Suppressor macrophage (primary cell): Measurements from ENCODE around the gene CST9.
A peak's percentile ranks its signal among the peaks of the same experiment; 100 is the strongest.

ENCODE experiments used
- DNase-seq, 4 experiments: peaks; one replicate each; pipeline ENCODE4 v3.0.0-alpha.2; 2020 to 2022
- total RNA-seq, 17 experiments: gene quantifications; one replicate each; lab custom pipeline; 2026; ENCODE audit warnings: mixed read lengths in 6 of 17, inconsistent platforms in 3 of 17; lab: John Stamatoyannopoulos, UW

CST9 gene, protein sequence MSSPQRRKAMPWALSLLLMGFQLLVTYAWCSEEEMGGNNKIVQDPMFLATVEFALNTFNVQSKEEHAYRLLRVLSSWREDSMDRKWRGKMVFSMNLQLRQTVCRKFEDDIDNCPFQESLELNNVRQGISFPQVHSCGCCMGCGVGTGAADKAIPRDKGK
- 0 to 0.55 (median 0) reads per million in 17 experiments for total RNA-seq

DNA sequence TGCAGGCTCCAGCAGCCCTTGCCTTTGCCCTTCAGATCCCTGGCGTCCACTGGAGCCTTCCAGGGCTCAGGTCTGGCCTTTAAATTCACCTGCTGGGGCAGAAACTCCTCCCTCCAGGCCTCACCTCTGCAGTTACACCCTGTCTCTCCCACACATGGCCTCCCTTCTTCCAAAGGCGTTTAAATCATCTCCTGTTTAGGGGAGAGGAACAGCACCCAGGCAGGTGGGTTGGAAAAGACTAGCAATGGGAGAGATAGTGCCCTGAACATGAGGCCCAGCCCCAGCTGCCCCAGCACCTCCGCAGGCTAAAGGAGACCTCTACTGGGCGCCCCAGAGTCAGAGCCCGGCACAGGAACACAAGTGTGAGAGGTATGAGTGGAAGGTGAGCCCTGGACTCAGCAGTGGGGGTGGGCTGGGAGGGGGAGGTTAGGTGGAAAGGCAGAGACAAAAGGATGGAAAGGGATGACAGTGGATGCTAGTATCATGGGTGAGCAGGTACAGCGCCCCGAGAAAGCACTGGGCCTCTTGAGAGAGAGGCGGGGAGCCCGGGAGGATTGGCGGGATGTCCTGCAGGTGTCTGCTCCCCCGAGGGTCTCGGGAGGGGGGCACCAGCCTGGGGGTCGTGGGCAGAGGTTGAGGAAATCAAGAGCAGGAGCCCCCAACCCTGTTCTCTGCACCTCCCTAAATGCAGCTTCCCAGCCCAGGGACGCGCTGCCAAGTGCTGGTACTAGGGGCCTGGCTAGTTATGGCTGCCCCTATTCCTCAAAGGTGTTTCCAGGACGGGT is at the start of gene CST9:
Gene CST9 (minus strand): TSS at position 51 of the 785 bp plus-strand sequence. CDS start 53 bp downstream, outside the sequence.
- no peak for DNase-seq

GRCh38 chr20:23654717-23655116 is 49.0 kb upstream of the CST9 start:
- peak in 3 of 4 experiments; percentile 34 to 48 (median 47) for DNase-seq

DNA sequence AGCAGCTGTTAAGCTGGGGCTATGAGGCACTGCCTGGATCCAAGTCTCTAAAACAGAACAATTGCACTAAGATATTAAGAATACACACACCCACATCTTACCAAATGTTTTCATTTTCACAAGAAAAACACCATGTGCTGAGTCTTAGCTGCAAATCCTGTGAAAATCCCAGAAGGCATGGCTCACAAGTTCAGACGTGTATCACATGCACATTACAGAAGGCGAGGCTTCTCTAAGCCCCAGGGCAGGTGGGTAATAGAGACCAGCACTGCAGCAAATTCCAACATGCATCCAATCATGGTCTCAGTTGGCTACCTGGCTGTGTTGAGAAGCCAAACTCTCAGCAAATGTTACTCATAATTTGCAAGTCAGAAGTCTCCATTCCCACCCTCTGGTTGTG is 48.3 kb upstream of the CST9 start:
- DNase-seq, result no peak

DNA sequence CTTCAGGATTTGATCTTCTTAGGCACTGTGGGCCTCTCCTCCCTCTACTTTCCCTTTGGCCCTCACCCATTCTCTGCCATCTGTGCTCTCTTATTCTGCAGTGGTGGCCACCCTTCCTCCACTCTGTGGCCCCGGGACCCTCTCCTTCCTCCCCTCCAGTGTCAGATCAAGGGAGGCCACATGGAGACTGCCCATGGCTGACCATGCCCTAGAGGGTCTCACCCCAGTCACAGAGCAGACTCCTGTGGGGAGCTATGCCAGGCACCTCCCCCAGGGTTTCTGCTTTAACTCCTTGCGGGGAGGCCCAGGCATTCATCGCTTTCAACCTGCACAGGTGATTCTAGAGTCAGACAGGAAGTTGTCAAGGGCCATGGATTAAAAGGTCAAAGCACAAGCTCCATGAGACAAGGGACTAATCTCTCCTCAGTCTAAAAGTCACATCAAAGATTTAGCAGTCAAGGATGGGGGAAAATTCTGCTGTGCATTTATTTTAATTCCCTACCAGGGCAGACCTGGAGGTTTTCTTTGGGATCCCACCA is 47.8 kb upstream of the CST9 start:
- DNase-seq, result no peak

- DNase-seq, result no peak
Observed at GRCh38 chr20:23652926-23653325, 47.2 kb upstream of the CST9 start.

GRCh38 chr20:23652371-23652770 is 46.7 kb upstream of the CST9 start:
- DNase-seq, result no peak

DNA sequence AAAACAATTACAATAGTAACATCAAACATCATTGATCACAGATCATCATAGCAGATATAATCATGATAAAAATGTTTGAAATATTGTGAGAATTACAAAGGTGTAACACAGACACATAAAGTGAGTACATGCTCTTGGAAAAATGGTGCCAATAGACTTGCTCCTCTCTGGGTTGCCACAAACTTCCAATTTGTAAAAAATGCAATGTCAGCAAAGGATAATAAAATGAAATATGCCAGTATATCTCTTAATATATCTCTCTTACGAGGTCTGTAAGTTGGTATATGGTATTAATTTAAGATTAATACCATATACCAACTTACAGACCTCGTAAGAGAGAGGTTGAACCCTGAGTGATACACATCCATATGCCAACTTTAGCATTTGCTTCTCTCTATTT is 45.4 kb upstream of the CST9 start:
- no peak for DNase-seq

GRCh38 chr20:23649830-23650417 is 44.2 kb upstream of the CST9 start:
- no peak for DNase-seq

- no peak for DNase-seq
Observed at GRCh38 chr20:23649242-23649641, 43.5 kb upstream of the CST9 start.

- peak in 1 of 4 experiments; percentile 15 for DNase-seq
Observed at GRCh38 chr20:23647346-23647745, 41.6 kb upstream of the CST9 start.

GRCh38 chr20:23646106-23646873 is 40.6 kb upstream of the CST9 start:
- DNase-seq, result peak; percentile 66 to 83 (median 75)

GRCh38 chr20:23645575-23645974 is 39.9 kb upstream of the CST9 start:
- DNase-seq, result no peak

- peak in 2 of 4 experiments; percentile 38 to 39 for DNase-seq
Observed at GRCh38 chr20:23644164-23644563, 38.4 kb upstream of the CST9 start.

- DNase-seq, result peak; percentile 66 to 82 (median 80)
Observed at GRCh38 chr20:23643659-23644058, 37.9 kb upstream of the CST9 start.

DNA sequence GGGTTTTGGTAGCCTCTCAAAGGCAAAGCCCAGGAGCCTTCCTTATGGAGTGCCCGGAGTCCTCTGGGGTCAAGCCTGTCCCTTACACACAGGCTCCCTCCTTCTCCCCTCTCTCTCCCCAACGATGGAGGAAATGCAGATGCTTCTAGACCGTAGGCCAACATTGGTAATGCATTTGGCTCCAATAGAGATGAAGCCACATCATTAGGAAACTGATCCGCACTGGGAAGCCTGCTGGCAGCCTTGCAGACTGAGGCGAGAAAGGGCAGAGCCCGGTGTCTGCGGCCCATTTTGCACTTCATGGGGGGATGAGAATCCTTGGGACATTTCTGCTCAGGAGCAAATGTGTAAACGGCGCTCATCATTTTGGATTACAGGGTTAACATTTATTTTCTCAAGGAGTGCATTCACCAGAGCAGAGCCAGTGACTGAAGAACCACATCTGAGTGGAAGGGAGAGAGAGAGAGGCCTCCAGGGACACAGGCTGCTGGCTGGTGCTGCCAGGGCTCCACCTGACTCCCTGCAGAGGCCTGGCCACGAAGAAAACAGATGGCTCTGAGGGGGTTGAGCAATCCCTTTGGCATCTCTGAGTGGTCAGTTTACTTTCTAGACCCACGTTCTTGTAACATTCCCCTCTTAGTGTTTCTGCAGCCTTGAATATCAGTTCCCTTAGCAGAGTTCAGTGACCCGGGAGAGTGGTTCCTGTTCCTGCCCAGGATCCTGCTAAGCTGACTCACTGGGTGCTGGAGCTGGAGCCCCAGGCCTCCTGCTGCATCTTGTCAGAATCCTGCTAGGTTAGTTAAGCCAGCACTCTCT is 36.4 kb upstream of the CST9 start:
- peak; percentile 76 to 88 (median 86) for DNase-seq

- no peak for DNase-seq
Observed at GRCh38 chr20:23640671-23641667, 35.3 kb upstream of the CST9 start.

- DNase-seq, result no peak
Observed at GRCh38 chr20:23640018-23640601, 34.4 kb upstream of the CST9 start.

DNA sequence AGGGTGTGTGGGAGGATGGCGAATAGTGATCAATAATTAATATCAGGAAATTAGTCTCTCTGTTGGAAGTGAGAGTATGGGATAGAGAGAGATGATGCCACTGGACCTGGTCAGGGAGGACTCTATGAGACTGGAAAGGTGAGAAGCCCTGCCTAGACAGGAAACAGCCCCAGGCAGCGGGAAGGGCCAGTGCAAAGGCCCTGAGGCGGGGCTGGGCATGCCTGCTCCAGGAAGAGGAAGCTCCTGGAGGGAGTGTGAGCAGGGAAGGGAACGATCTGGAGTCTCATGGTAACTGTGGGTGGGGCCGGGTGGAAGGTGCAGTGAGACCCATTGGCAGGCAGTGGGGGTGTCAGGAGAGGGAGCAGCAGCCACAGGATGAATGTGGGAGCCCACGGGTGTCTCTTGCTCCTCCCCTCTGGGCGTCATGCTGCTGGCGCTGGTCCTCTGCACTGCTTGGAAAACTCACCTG is 33.8 kb upstream of the CST9 start:
- peak in 3 of 4 experiments; percentile 39 to 52 (median 48) for DNase-seq

GRCh38 chr20:23638309-23638708 is 32.6 kb upstream of the CST9 start:
- DNase-seq, result no peak
